ENCODE data around the gene ZGRF1. TPM values are rescaled to one million over a fixed set of nuclear protein-coding genes. Genes with fewer than 3 reads are reported as not detected.

Gene ZGRF1
- total and polyA plus RNA-seq, 9 of the 15 experiments (the other 6 are each of a cell fraction or from before 2014, with no cell fraction given), result 8.8 to 35.2 (median 22.0) TPM

DNA sequence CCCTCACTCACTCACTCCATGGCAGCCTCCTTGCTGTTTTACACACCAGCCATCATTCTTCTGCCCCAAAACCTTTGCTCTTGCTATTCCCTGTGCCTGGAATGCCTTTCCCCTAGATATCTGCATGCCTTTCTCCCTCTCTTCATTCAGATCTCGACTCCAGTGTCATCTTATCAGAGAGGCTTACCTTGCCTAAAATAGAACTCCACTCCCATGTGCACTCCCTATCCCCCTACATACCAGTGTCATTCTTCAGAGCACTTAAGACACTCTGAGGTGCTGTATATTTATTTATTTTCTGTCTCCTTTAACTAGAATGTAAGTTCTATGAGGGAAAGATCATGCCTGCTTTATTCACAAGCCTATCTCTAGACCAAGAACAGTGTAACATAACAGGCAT is 45.1 kb downstream of the ZGRF1 start:
- Histone ChIP-seq H3K4me3 (no peak overlapping the region), H3K4me1 (replicated peaks in 1 of 2; ENCODE audit: control insufficient read depth in 2 of 2, insufficient read depth in 2 of 2, low read length in 2 of 2) (no peaks in the 10 kb centered on the region; a peak in 1 of 5 replicates), H3K9me1 (ENCODE audit: control insufficient read depth, insufficient read depth, low read length) (no peaks in the 10 kb centered on the region), H3K36me3 (ENCODE audit: control insufficient read depth, insufficient read depth, low read length) (peaks cover 13% of the 10 kb centered on the region; the same call in 1 of the 3 replicates), H3K27ac (ENCODE audit: extremely low read depth, low read depth, low read length) (no peak overlapping the region), H3K27me3 (ENCODE audit: control insufficient read depth in 2 of 2, insufficient read depth in 2 of 2, low read length in 2 of 2) (no peaks in the 10 kb centered on the region), H4K20me1 (replicated peaks; ENCODE audit: control insufficient read depth, insufficient read depth, low read length) (no peaks in the 10 kb centered on the region), H3K9ac (ENCODE audit: insufficient read depth in 1 of 2, low read depth in 2 of 2, low read length in 2 of 2) (no peak overlapping the region), H3K79me2 (ENCODE audit: control insufficient read depth, insufficient read depth, low read length) (no peaks in the 10 kb centered on the region), H3K9me3 (replicated peaks; ENCODE audit: control insufficient read depth, insufficient read depth, low read depth, low read length) (no peaks in the 10 kb centered on the region), H2AFZ (ENCODE audit: low read depth, low read length) (no peak overlapping the region), H3K4me2 (ENCODE audit: insufficient read depth, low read length) (no peak overlapping the region)
- ATAC-seq (peak; percentile 56), DNase-seq (ENCODE audit: extremely low read depth in 1 of 4, low spot score in 3 of 4) (peak in 1 of 4 experiments; percentile 14), FAIRE-seq (no peak)
- TF ChIP-seq, protein P1, sequence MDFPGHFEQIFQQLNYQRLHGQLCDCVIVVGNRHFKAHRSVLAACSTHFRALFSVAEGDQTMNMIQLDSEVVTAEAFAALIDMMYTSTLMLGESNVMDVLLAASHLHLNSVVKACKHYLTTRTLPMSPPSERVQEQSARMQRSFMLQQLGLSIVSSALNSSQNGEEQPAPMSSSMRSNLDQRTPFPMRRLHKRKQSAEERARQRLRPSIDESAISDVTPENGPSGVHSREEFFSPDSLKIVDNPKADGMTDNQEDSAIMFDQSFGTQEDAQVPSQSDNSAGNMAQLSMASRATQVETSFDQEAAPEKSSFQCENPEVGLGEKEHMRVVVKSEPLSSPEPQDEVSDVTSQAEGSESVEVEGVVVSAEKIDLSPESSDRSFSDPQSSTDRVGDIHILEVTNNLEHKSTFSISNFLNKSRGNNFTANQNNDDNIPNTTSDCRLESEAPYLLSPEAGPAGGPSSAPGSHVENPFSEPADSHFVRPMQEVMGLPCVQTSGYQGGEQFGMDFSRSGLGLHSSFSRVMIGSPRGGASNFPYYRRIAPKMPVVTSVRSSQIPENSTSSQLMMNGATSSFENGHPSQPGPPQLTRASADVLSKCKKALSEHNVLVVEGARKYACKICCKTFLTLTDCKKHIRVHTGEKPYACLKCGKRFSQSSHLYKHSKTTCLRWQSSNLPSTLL (IDR thresholded peaks at IDR 0.05), result no peak
- TF ChIP-seq NR2F6 (CRISPR knock-in tag; IDR thresholded peaks at IDR 0.05) (no peak), HDAC3 (IDR thresholded peaks at IDR 0.05; ENCODE audit: borderline replicate concordance, partially characterized antibody) (no peak), PRMT5 (CRISPR knock-in tag; IDR thresholded peaks at IDR 0.05) (no peak), ZNF24 (IDR thresholded peaks at IDR 0.05) (no peak), MEF2A (IDR thresholded peaks at IDR 0.05; ENCODE audit: control insufficient read depth, low read depth, low read length) (peak; percentile 49; the same call in 1 of the 2 replicates)
- TF ChIP-seq, protein P2, sequence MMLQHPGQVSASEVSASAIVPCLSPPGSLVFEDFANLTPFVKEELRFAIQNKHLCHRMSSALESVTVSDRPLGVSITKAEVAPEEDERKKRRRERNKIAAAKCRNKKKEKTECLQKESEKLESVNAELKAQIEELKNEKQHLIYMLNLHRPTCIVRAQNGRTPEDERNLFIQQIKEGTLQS (IDR thresholded peaks at IDR 0.05), result no peak
- TF ChIP-seq, protein P2 (CRISPR knock-in tag; conservative IDR thresholded peaks at IDR 0.05), result no peak
- no TSS peak for BruUV-seq (replicated peaks)
- POLR2A ChIA-PET, result interaction anchor here (0.9 kb wide), 1 partner anchor 10 kb away, joined by 3 read pairs; no protein-coding TSS in a partner anchor
- CTCF ChIA-PET (ENCODE audit: low intra/inter-chr PET ratio), result no interaction called here
- 0% methylated on average over 1 of the region's 1 CpG for WGBS (ENCODE audit: insufficient coverage, low coverage, missing lambda C conversion rate)
- in situ Hi-C loops (cut with MboI) (no loop called here), intact Hi-C loops (cut with micrococcal nuclease) (no loop called here)
